ENCODE data around the gene KRTAP10-10. TPM values are rescaled to one million over a fixed set of nuclear protein-coding genes. Genes with fewer than 3 reads are reported as not detected.
"Not testable (repeated sequence)": the region's sequence is repeated elsewhere in the genome, so short reads cannot be mapped to it uniquely, and the experiment has no call there.

The KRTAP10-10 gene
- total RNA-seq, 4 donors from 2014 or later: 3.3 to 8.0 TPM; not detected in 2

GRCh38 chr21:44658541-44658910 lies 21.4 kb downstream of the KRTAP10-10 start:
- no peak for DNase-seq (ENCODE audit: low spot score in 2 of 2)
- Histone ChIP-seq H3K36me3 (no peaks in the 10 kb centered on the region), H3K4me3 (no peak overlapping the region), H3K9me3 (peaks cover 5% of the 10 kb centered on the region), H3K27me3 (peaks cover 24% of the 10 kb centered on the region), H3K27ac (no peak overlapping the region), H3K4me1 (no peaks in the 10 kb centered on the region)
- 80% methylated on average over 5 of the region's 5 CpGs for WGBS
- TF ChIP-seq CTCF (IDR thresholded peaks at IDR 0.05) (no peak), POLR2A (IDR thresholded peaks at IDR 0.05) (no peak), POLR2AphosphoS5 (IDR thresholded peaks at IDR 0.05) (no peak), EP300 (IDR thresholded peaks at IDR 0.05) (no peak)

GRCh38 chr21:44658913-44659595 lies 21.9 kb downstream of the KRTAP10-10 start:
- no peak overlapping the region for H3K4me3 ChIP-seq
- H3K9me3 ChIP-seq: peaks cover 5% of the 10 kb centered on the region
- TF ChIP-seq POLR2A (IDR thresholded peaks at IDR 0.05) (no peak), POLR2AphosphoS5 (IDR thresholded peaks at IDR 0.05) (no peak), CTCF (IDR thresholded peaks at IDR 0.05) (no peak), EP300 (IDR thresholded peaks at IDR 0.05) (no peak)
- no peak for DNase-seq (ENCODE audit: low spot score in 2 of 2)
- peaks cover 20% of the 10 kb centered on the region for H3K27me3 ChIP-seq
- no peak overlapping the region for H3K27ac ChIP-seq
- H3K4me1 ChIP-seq: no peaks in the 10 kb centered on the region
- no peaks in the 10 kb centered on the region for H3K36me3 ChIP-seq
- WGBS: 57% methylated on average over 11 of the region's 11 CpGs

- 73% methylated on average over 7 of the region's 7 CpGs for WGBS
- not testable (repeated sequence) for DNase-seq (ENCODE audit: low spot score in 2 of 2); H3K36me3 ChIP-seq; H3K4me1 ChIP-seq; H3K4me3 ChIP-seq; H3K27ac ChIP-seq; H3K9me3 ChIP-seq
- H3K27me3 ChIP-seq: peaks cover 16% of the 10 kb centered on the region
These were observed 24.4 kb downstream of the KRTAP10-10 start for GRCh38 chr21:44661567-44661966.

DNA sequence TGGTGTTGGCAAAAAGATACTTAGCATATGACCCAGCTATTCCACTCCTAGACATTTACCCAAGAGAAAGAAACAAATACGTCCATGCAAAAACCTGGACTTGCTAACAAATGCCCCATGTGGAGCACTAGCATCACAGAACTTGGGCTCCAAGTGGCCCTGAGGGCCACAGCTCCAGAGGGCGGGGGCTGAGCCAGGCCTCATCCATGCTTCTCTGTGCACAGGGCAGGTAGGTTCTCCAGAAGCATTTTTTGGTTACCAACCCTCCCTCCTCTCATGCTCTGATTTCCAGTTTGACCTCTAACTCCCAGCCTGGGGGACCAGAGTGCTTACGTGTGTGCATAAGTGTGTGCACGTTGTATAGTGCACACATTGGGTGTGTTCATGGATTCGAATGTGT lies 27.5 kb downstream of the KRTAP10-10 start:
- no peak for DNase-seq (ENCODE audit: low spot score in 2 of 2)
- H3K27ac ChIP-seq: no peak overlapping the region
- no peaks in the 10 kb centered on the region for H3K27me3 ChIP-seq
- H3K4me1 ChIP-seq: no peaks in the 10 kb centered on the region
- no peak overlapping the region for H3K4me3 ChIP-seq
- TF ChIP-seq POLR2AphosphoS5 (IDR thresholded peaks at IDR 0.05) (no peak), POLR2A (IDR thresholded peaks at IDR 0.05) (no peak), CTCF (IDR thresholded peaks at IDR 0.05) (no peak), EP300 (IDR thresholded peaks at IDR 0.05) (no peak)
- peaks cover 3% of the 10 kb centered on the region for H3K9me3 ChIP-seq
- H3K36me3 ChIP-seq: no peaks in the 10 kb centered on the region
- 85% methylated on average over 5 of the region's 5 CpGs for WGBS

GRCh38 chr21:44666401-44667320 lies 29.5 kb downstream of the KRTAP10-10 start, which contains the start of gene KRTAP12-2:
KRTAP12-2 (minus strand) TSS chr21:44666927; CDS start chr21:44666886, 41 bp downstream.
- Histone ChIP-seq H3K4me1 (no peaks in the 10 kb centered on the region), H3K4me3 (no peak within 1 kb of the TSS), H3K27me3 (no peaks in the 10 kb centered on the region), H3K9me3 (peaks cover 10% of the 10 kb centered on the region), H3K36me3 (no peaks in the 10 kb centered on the region), H3K27ac (no peak within 1 kb of the TSS)
- WGBS: 57% methylated on average over 13 of the region's 19 CpGs
- TF ChIP-seq EP300 (IDR thresholded peaks at IDR 0.05): no peak
- no peak for TF ChIP-seq CTCF (IDR thresholded peaks at IDR 0.05)
- TF ChIP-seq POLR2A (IDR thresholded peaks at IDR 0.05): no peak
- no peak for TF ChIP-seq POLR2AphosphoS5 (IDR thresholded peaks at IDR 0.05)
- no peak for DNase-seq (ENCODE audit: low spot score in 2 of 2)
